Testis (tissue), 3 donors: Measurements from ENCODE around the gene SLC9B2. TPM values are rescaled to one million over a fixed set of nuclear protein-coding genes. Genes with fewer than 3 reads are reported as not detected.

Experiments used
- DNase-seq: peaks from one replicate; pipeline ENCODE4 v3.0.0-alpha.2; 2019
- H3K27ac ChIP-seq, 2 donors: fragments of 200-600 bp; sonication (generic); one replicate each; pipeline ENCODE4 v1.5.1; 2019
- H3K27me3 ChIP-seq: fragments of 200-600 bp; sonication (generic); one replicate; pipeline ENCODE4 v1.5.1; 2019
- H3K36me3 ChIP-seq: fragments of 200-600 bp; sonication (generic); one replicate; pipeline ENCODE4 v1.5.1; 2017; ENCODE audit warnings: low read depth; ENCODE audit errors: missing control alignments
- H3K4me1 ChIP-seq: fragments of 200-600 bp; sonication (generic); one replicate; pipeline ENCODE4 v1.5.1; 2019
- H3K4me3 ChIP-seq, 2 donors: fragments of 200-600 bp; sonication (generic); one replicate each; pipeline ENCODE4 v1.5.1; 2017 to 2019
- H3K9me3 ChIP-seq: fragments of 200-600 bp; sonication (generic); one replicate; pipeline ENCODE4 v1.5.1; 2017
- POLR2A ChIP-seq: fragments of 450-650 bp; IDR thresholded peaks from one replicate; pipeline ENCODE4 v1.6.1; 2017; ENCODE audit warnings: antibody characterized with exemption, mild to moderate bottlenecking, moderate library complexity
- WGBS, 2 donors: methylation state at CpG; one replicate each; pipeline ENCODE4 v1.1.5; 2018; 5-methylcytosine and 5-hydroxymethylcytosine counted together
- intact Hi-C: fragments of 100-400 bp; cut with DNase I; formaldehyde crosslinking; loops from one replicate; pipeline ENCODE4 v1.15.1; 2023; ENCODE audit warnings: low total_unique reads
- polyA plus RNA-seq: library from polyadenylated mRNA; stranded (reverse); fragments of 350-450 nt; fragmentation: Illumina TruSeq; extraction: RNeasy Lipid Tissue Mini Kit (QIAGEN cat#74804); gene quantifications from one replicate; pipeline ENCODE4 v1.2.3, GENCODE V29; 2014; ENCODE audit warnings: low read depth, low replicate concordance; ENCODE audit not compliant: insufficient read depth
- total RNA-seq, 2 donors: library from RNA; depleted of rRNA; stranded (reverse); fragments of >200 nt; gene quantifications; one replicate each; pipeline ENCODE4 v1.2.3, GENCODE V29; 2016
- TF ChIP-seq, protein P1 (sequence below), 3 experiments: fragments of 450-650 bp in 2 of 3; fragments of 200-600 bp in 1 of 3; sonication (generic) in 1 of 3; IDR thresholded peaks; one replicate each; pipeline ENCODE4 v1.5.1; 2016 to 2019; ENCODE audit warnings: antibody characterized with exemption in 3 of 3, mild to moderate bottlenecking in 2 of 3, moderate library complexity in 1 of 3

Gene SLC9B2
- total and polyA plus RNA-seq, 3 donors from 2014 or later: 9.7 to 14.6 (median 10.2) TPM

DNA sequence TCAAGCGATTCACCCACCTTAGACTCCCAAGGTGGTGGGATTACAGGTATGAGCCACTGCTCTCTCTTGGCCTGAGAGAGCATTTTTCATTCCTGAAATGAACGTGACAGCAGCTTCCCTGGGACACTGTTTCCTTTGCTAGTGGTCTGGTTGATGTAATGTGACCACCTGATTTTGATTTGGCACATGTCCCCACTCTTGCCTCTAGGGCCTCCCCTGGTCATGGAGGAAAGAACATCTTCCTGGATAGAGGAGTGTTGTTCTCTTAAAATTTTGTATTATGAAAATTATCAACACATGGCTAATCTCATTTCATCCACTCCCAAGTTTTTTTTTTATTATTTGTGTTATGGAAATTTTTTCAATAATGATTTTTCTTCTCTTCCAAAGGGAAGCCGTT is 23.8 kb downstream of the SLC9B2 start:
- WGBS, 2 donors: 89% methylated on average over 3 of the region's 3 CpGs
- DNase-seq: no peak
- intact Hi-C loops: no loop called here

GRCh38 chr4:103052145-103052544 is 24.4 kb downstream of the SLC9B2 start:
- H3K36me3 ChIP-seq: no peaks in the 10 kb centered on the region
- no peaks in the 10 kb centered on the region for H3K4me1 ChIP-seq
- no peak for DNase-seq
- H3K27me3 ChIP-seq: no peaks in the 10 kb centered on the region
- no peak overlapping the region for H3K4me3 ChIP-seq
- H3K9me3 ChIP-seq: no peaks in the 10 kb centered on the region
- 96 to 100% methylated on average over 3 of the region's 3 CpGs for WGBS, 2 donors
- no peak overlapping the region for H3K27ac ChIP-seq
- intact Hi-C loops: no loop called here
- TF ChIP-seq POLR2A: no peak
- TF ChIP-seq, protein P1, sequence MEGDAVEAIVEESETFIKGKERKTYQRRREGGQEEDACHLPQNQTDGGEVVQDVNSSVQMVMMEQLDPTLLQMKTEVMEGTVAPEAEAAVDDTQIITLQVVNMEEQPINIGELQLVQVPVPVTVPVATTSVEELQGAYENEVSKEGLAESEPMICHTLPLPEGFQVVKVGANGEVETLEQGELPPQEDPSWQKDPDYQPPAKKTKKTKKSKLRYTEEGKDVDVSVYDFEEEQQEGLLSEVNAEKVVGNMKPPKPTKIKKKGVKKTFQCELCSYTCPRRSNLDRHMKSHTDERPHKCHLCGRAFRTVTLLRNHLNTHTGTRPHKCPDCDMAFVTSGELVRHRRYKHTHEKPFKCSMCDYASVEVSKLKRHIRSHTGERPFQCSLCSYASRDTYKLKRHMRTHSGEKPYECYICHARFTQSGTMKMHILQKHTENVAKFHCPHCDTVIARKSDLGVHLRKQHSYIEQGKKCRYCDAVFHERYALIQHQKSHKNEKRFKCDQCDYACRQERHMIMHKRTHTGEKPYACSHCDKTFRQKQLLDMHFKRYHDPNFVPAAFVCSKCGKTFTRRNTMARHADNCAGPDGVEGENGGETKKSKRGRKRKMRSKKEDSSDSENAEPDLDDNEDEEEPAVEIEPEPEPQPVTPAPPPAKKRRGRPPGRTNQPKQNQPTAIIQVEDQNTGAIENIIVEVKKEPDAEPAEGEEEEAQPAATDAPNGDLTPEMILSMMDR (IDR thresholded peaks at IDR 0.05): no peak

More for the DNA sequence above, 23.8 kb downstream of the SLC9B2 start:
- Histone ChIP-seq H3K27ac (no peak overlapping the region), H3K4me1 (no peaks in the 10 kb centered on the region), H3K4me3 (no peak overlapping the region), H3K27me3 (no peaks in the 10 kb centered on the region), H3K36me3 (no peaks in the 10 kb centered on the region), H3K9me3 (no peaks in the 10 kb centered on the region)
- no peak for TF ChIP-seq POLR2A
- TF ChIP-seq, protein P1 (IDR thresholded peaks at IDR 0.05): no peak

- no peaks in the 10 kb centered on the region for H3K9me3 ChIP-seq
- no peak overlapping the region for H3K27ac ChIP-seq
- H3K27me3 ChIP-seq: no peaks in the 10 kb centered on the region
- DNase-seq: no peak
- no peaks in the 10 kb centered on the region for H3K4me1 ChIP-seq
- intact Hi-C loops: no loop called here
- H3K4me3 ChIP-seq: no peak overlapping the region
- H3K36me3 ChIP-seq: no peaks in the 10 kb centered on the region
- 43 to 64% methylated on average over 2 of the region's 2 CpGs for WGBS, 2 donors
- TF ChIP-seq, protein P1 (IDR thresholded peaks at IDR 0.05): no peak
- TF ChIP-seq POLR2A: no peak
Measured at GRCh38 chr4:103050736-103051436, 25.7 kb downstream of the SLC9B2 start.

DNA sequence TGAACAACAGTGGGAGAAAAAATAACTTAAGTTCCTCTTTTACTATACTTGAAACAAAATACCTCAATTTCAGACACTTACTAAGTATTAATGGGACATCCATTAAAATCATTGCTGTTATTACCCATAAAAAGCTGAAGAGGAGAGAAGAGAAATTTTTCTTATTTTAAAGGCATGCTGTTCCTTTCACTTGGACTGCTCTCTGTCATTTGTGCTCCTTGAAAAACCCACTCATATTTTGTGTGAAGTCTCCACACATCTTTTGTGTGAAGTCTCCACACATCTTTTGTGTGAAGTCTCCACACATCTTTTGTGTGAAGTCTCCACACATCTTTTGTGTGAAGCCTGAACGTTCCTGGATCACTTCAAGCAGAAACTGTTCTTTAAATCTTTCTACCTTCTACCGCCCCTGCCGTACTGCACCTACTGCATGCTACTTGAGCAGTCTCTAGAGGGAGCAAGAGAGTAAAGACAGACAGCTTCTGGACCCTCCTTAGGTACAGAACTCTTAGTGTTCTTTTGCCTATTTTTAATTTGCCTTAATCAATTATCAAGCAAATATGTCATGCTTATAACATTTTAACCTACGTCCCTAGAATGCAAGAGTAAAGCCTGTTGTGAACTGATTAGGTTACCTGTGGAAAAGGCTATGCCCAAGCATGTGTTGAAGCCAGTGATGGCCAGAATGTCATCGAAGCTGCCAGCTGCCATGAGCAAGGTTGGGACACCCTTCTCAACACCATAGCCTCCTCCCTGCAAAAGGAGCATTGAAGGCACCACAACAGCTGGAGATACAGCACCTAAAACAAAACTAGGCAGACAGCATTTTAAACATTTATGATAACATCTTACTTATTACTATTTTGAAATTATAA is 29.9 kb downstream of the SLC9B2 start:
- no peak overlapping the region for H3K4me3 ChIP-seq
- H3K9me3 ChIP-seq: no peaks in the 10 kb centered on the region
- no peaks in the 10 kb centered on the region for H3K36me3 ChIP-seq
- WGBS, 2 donors: 54 to 56% methylated on average over 5 of the region's 5 CpGs
- intact Hi-C loops: no loop called here
- no peak for TF ChIP-seq POLR2A
- TF ChIP-seq, protein P1 (IDR thresholded peaks at IDR 0.05): peak in 2 of 3 experiments; percentile 41 to 59
- DNase-seq: peak; percentile 26
- H3K27ac ChIP-seq: no peak overlapping the region
- H3K4me1 ChIP-seq: no peaks in the 10 kb centered on the region
- H3K27me3 ChIP-seq: no peaks in the 10 kb centered on the region
